ENCODE measurements around the gene SREBF2. TPM values are rescaled to one million over a fixed set of nuclear protein-coding genes. Genes with fewer than 3 reads are reported as not detected.
"Not testable (repeated sequence)": the region's sequence is repeated elsewhere in the genome, so short reads cannot be mapped to it uniquely, and the experiment has no call there.

The SREBF2 gene
- total RNA-seq, 2 experiments from 2014 or later = 167 to 312 TPM

DNA sequence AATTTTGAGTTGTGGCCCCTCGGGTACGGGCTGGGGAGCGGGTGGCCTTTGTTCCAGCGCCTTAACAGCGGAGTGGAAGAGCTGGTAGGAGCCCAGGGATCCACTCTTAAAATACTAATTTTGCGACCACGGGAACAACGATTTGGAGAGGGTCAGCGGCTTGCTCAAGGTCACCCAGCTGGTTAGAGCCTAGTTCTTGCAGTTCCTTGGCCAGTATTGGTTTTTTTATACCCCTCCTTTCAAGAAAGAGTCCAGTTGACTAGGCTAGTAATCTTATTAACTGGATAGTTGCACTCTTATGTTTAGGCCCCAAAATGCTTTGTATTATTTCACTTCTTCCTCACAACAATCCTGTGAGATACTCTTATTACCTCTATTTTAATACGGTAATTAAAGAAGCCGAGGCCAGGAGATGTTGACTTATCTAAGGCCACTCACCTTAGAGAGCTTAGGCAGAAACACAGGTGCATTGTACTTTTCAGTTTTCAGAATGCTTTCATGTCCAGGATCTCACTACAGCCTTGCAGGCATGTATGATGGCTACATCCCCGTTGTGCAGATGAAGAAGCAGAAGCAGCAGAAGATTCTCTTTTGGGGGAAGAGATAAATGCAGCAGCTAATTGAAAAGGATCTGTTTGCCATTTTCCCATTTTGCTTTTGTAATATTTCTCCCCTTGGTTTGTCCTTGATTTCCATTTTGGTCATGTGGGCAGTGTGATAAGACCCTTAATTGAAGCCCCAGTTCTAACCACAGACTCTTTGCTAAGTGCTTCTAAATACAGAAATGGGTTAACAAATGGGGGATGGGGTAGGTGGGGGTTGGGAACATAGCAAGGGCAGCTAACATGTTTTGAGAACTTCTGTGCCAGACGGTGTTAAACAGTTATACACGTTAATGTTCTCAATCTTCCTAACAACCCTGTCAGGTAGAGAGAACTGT, 1.4 kb downstream of the SREBF2 start:
- Histone ChIP-seq H3K36me3 (ENCODE audit: insufficient read depth, low read length) (peaks cover 58% of the 10 kb centered on the region), H2AFZ (ENCODE audit: low read length) (no peak overlapping the region), H3K79me2 (ENCODE audit: insufficient read depth, low read depth, low read length) (peaks cover 70% of the 10 kb centered on the region), H4K20me1 (ENCODE audit: insufficient read depth, low read length) (peaks cover 18% of the 10 kb centered on the region), H3K9me2 (ENCODE audit: insufficient read depth, low read length) (no peaks in the 10 kb centered on the region), H3K9me3 (ENCODE audit: low read length) (no peaks in the 10 kb centered on the region; the same call in 1 of the 2 replicates), H3K4me3 (ENCODE audit: low read depth, low read length, poor library complexity, severe bottlenecking) (peak overlapping the region; percentile 90), H3K4me2 (ENCODE audit: low read length) (peak overlapping the region; percentile 87), H3K27ac (ENCODE audit: low read depth, low read length, poor library complexity, severe bottlenecking) (peak overlapping the region; percentile 84), H3K4me1 (ENCODE audit: insufficient read depth, low read length, poor library complexity, severe bottlenecking) (peaks cover 64% of the 10 kb centered on the region)
- DNase-seq (ENCODE audit: low spot score) = peak; percentile 63
- TSS peak; percentile 67 for BruUV-seq (replicated peaks)
- TF ChIP-seq, protein P1, sequence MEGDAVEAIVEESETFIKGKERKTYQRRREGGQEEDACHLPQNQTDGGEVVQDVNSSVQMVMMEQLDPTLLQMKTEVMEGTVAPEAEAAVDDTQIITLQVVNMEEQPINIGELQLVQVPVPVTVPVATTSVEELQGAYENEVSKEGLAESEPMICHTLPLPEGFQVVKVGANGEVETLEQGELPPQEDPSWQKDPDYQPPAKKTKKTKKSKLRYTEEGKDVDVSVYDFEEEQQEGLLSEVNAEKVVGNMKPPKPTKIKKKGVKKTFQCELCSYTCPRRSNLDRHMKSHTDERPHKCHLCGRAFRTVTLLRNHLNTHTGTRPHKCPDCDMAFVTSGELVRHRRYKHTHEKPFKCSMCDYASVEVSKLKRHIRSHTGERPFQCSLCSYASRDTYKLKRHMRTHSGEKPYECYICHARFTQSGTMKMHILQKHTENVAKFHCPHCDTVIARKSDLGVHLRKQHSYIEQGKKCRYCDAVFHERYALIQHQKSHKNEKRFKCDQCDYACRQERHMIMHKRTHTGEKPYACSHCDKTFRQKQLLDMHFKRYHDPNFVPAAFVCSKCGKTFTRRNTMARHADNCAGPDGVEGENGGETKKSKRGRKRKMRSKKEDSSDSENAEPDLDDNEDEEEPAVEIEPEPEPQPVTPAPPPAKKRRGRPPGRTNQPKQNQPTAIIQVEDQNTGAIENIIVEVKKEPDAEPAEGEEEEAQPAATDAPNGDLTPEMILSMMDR (conservative IDR thresholded peaks at IDR 0.05; ENCODE audit: low read length) = no peak
- no peak for TF ChIP-seq EZH2phosphoT487 (IDR thresholded peaks at IDR 0.05; ENCODE audit: borderline replicate concordance, low read depth, low read length)
- POLR2A ChIA-PET = interaction anchor here (1.8 to 2.8 kb wide), 2 partner anchors 10 to 28 kb away, joined by 4 to 16 read pairs; no protein-coding TSS in a partner anchor
- CTCF ChIA-PET (ENCODE audit: unreplicated experiment) = interaction anchor here (0.6 kb wide), 1 partner anchor 236 kb away, joined by 3 read pairs; no protein-coding TSS in a partner anchor
- intact Hi-C loops (cut with micrococcal nuclease; ENCODE audit: unreplicated experiment) = loop anchor here (1.0 to 5.0 kb wide), 2 partner anchors 23 to 88 kb away; no protein-coding TSS in a partner anchor

- H3K9me2 ChIP-seq (ENCODE audit: insufficient read depth, low read length); BruUV-seq (replicated peaks); H3K27ac ChIP-seq (ENCODE audit: low read depth, low read length, poor library complexity, severe bottlenecking); DNase-seq (ENCODE audit: low spot score); H3K4me3 ChIP-seq (ENCODE audit: low read depth, low read length, poor library complexity, severe bottlenecking); H3K9me3 ChIP-seq (ENCODE audit: low read length); H2AFZ ChIP-seq (ENCODE audit: low read length); intact Hi-C loops (cut with micrococcal nuclease; ENCODE audit: unreplicated experiment): not testable (repeated sequence)
- H3K36me3 ChIP-seq (ENCODE audit: insufficient read depth, low read length) = peaks cover 69% of the 10 kb centered on the region
- H4K20me1 ChIP-seq (ENCODE audit: insufficient read depth, low read length) = peaks cover 21% of the 10 kb centered on the region
- peak overlapping the region; percentile 16; the same call in 1 of the 2 replicates for H3K4me2 ChIP-seq (ENCODE audit: low read length)
- CTCF ChIA-PET (ENCODE audit: unreplicated experiment) = interaction anchor here (0.9 kb wide), 1 partner anchor 21 kb away, joined by 3 read pairs; no protein-coding TSS in a partner anchor
- POLR2A ChIA-PET = interaction anchor here (1.8 to 2.8 kb wide), 2 partner anchors 9 to 27 kb away, joined by 4 to 16 read pairs; no protein-coding TSS in a partner anchor
- H3K79me2 ChIP-seq (ENCODE audit: insufficient read depth, low read depth, low read length) = peaks cover 82% of the 10 kb centered on the region
- H3K4me1 ChIP-seq (ENCODE audit: insufficient read depth, low read length, poor library complexity, severe bottlenecking) = peaks cover 64% of the 10 kb centered on the region
Measured at GRCh38 chr22:41835462-41835861, 2.6 kb downstream of the SREBF2 start.

DNA sequence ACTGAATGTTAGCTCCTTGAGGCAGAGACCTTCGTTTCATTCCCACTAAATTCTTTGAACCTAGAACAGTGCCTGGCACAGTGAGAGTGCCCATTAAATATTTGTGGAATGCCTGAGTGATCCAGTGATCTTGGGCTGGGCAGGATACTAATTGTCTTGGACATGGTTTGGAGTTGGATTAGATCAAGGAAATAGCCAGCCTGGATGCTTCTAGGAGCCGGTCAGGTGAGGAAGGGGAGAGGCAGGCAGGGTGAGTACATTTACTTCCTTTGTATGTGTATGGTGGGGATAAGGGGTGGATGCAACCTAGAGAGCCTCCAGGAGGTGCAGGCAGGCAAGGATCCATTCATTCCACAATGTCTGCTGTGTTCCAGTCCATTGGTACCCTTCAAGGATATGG, 3.6 kb downstream of the SREBF2 start:
- Histone ChIP-seq H3K9me2 (ENCODE audit: insufficient read depth, low read length) (no peaks in the 10 kb centered on the region), H3K4me2 (ENCODE audit: low read length) (peak overlapping the region; percentile 16; the same call in 1 of the 2 replicates), H3K79me2 (ENCODE audit: insufficient read depth, low read depth, low read length) (peaks cover 90% of the 10 kb centered on the region), H3K4me1 (ENCODE audit: insufficient read depth, low read length, poor library complexity, severe bottlenecking) (peaks cover 66% of the 10 kb centered on the region), H3K27ac (ENCODE audit: low read depth, low read length, poor library complexity, severe bottlenecking) (no peak overlapping the region), H4K20me1 (ENCODE audit: insufficient read depth, low read length) (peaks cover 28% of the 10 kb centered on the region), H3K4me3 (ENCODE audit: low read depth, low read length, poor library complexity, severe bottlenecking) (no peak overlapping the region), H2AFZ (ENCODE audit: low read length) (no peak overlapping the region), H3K9me3 (ENCODE audit: low read length) (no peaks in the 10 kb centered on the region; the same call in 1 of the 2 replicates), H3K36me3 (ENCODE audit: insufficient read depth, low read length) (peaks cover 77% of the 10 kb centered on the region)
- DNase-seq (ENCODE audit: low spot score) = no peak
- no peak for TF ChIP-seq EZH2phosphoT487 (IDR thresholded peaks at IDR 0.05; ENCODE audit: borderline replicate concordance, low read depth, low read length)
- TF ChIP-seq, protein P1 (conservative IDR thresholded peaks at IDR 0.05; ENCODE audit: low read length) = no peak
- intact Hi-C loops (cut with micrococcal nuclease; ENCODE audit: unreplicated experiment) = no loop called here
- ChIA-PET CTCF (ENCODE audit: unreplicated experiment) (no interaction called here), POLR2A (interaction anchor here (0.6 to 2.8 kb wide), 4 partner anchors 8 to 247 kb away, joined by 3 to 16 read pairs (median 5); partner anchors contain the start of gene PMM1)
- BruUV-seq (replicated peaks) = no TSS peak
